Measurements from ENCODE around the gene ZNF385A. TPM values are rescaled to one million over a fixed set of nuclear protein-coding genes. Genes with fewer than 3 reads are reported as not detected.
A peak's percentile ranks its signal among the peaks of the same experiment; 100 is the strongest.

Gene ZNF385A
- total RNA-seq, 1 experiment from 2014 or later: 9.5 TPM

GRCh38 chr12:54338698-54339296, 45.7 kb downstream of the ZNF385A start:
- BruUV-seq (replicated peaks): no TSS peak
- no peaks in the 10 kb centered on the region for H3K27me3 Mint-ChIP-seq (ENCODE audit: unreplicated experiment)
- H3K36me3 Mint-ChIP-seq (ENCODE audit: insufficient read depth, unreplicated experiment): peaks cover 33% of the 10 kb centered on the region
- CTCF ChIA-PET: interaction anchor here (1.3 kb wide), 1 partner anchor 34 kb away, joined by 3 read pairs; no protein-coding TSS in a partner anchor
- H3K4me1 Mint-ChIP-seq (ENCODE audit: low read depth, unreplicated experiment): no peaks in the 10 kb centered on the region
- intact Hi-C loops (cut with micrococcal nuclease; ENCODE audit: unreplicated experiment): no loop called here
- no peak overlapping the region for H3K27ac Mint-ChIP-seq (ENCODE audit: unreplicated experiment)
- no peaks in the 10 kb centered on the region for H3K9me3 Mint-ChIP-seq (ENCODE audit: low read depth, unreplicated experiment)
- no peak for DNase-seq
- no peak overlapping the region for H3K4me3 Mint-ChIP-seq (ENCODE audit: low read depth, unreplicated experiment)
- no peak for TF ChIP-seq CTCF (IDR thresholded peaks at IDR 0.05; ENCODE audit: unreplicated experiment)

GRCh38 chr12:54337854-54338650, 46.5 kb downstream of the ZNF385A start:
- no peak for TF ChIP-seq CTCF (IDR thresholded peaks at IDR 0.05; ENCODE audit: unreplicated experiment)
- Mint-ChIP-seq H3K4me3 (ENCODE audit: low read depth, unreplicated experiment) (no peak overlapping the region), H3K27ac (ENCODE audit: unreplicated experiment) (no peak overlapping the region), H3K4me1 (ENCODE audit: low read depth, unreplicated experiment) (no peaks in the 10 kb centered on the region), H3K27me3 (ENCODE audit: unreplicated experiment) (no peaks in the 10 kb centered on the region), H3K36me3 (ENCODE audit: insufficient read depth, unreplicated experiment) (peaks cover 26% of the 10 kb centered on the region), H3K9me3 (ENCODE audit: low read depth, unreplicated experiment) (no peaks in the 10 kb centered on the region)
- no TSS peak for BruUV-seq (replicated peaks)
- no peak for DNase-seq
- CTCF ChIA-PET: interaction anchor here (0.9 to 2.5 kb wide), 4 partner anchors 13 to 34 kb away, joined by 3 to 7 read pairs (median 5); partner anchors contain the start of gene COPZ1
- intact Hi-C loops (cut with micrococcal nuclease; ENCODE audit: unreplicated experiment): no loop called here

GRCh38 chr12:54337280-54337842, 47.2 kb downstream of the ZNF385A start:
- no peak for TF ChIP-seq CTCF (IDR thresholded peaks at IDR 0.05; ENCODE audit: unreplicated experiment)
- no peaks in the 10 kb centered on the region for H3K9me3 Mint-ChIP-seq (ENCODE audit: low read depth, unreplicated experiment)
- no peaks in the 10 kb centered on the region for H3K4me1 Mint-ChIP-seq (ENCODE audit: low read depth, unreplicated experiment)
- no peak for DNase-seq
- intact Hi-C loops (cut with micrococcal nuclease; ENCODE audit: unreplicated experiment): no loop called here
- CTCF ChIA-PET: interaction anchor here (0.6 to 2.5 kb wide), 5 partner anchors 13 to 44 kb away, joined by 3 to 7 read pairs (median 4); partner anchors contain the start of gene COPZ1
- H3K27ac Mint-ChIP-seq (ENCODE audit: unreplicated experiment): no peak overlapping the region
- peaks cover 19% of the 10 kb centered on the region for H3K36me3 Mint-ChIP-seq (ENCODE audit: insufficient read depth, unreplicated experiment)
- no peaks in the 10 kb centered on the region for H3K27me3 Mint-ChIP-seq (ENCODE audit: unreplicated experiment)
- BruUV-seq (replicated peaks): TSS peak; percentile 14
- H3K4me3 Mint-ChIP-seq (ENCODE audit: low read depth, unreplicated experiment): no peak overlapping the region

GRCh38 chr12:54333420-54334034, 51.0 kb downstream of the ZNF385A start:
- Mint-ChIP-seq H3K27me3 (ENCODE audit: unreplicated experiment) (no peaks in the 10 kb centered on the region), H3K9me3 (ENCODE audit: low read depth, unreplicated experiment) (no peaks in the 10 kb centered on the region), H3K36me3 (ENCODE audit: insufficient read depth, unreplicated experiment) (peaks cover 29% of the 10 kb centered on the region), H3K4me3 (ENCODE audit: low read depth, unreplicated experiment) (no peak overlapping the region), H3K4me1 (ENCODE audit: low read depth, unreplicated experiment) (peaks cover 25% of the 10 kb centered on the region), H3K27ac (ENCODE audit: unreplicated experiment) (no peak overlapping the region)
- no peak for DNase-seq
- TF ChIP-seq CTCF (IDR thresholded peaks at IDR 0.05; ENCODE audit: unreplicated experiment): no peak
- CTCF ChIA-PET: interaction anchor here (0.6 to 1.3 kb wide), 3 partner anchors 9 to 33 kb away, joined by 3 to 5 read pairs (median 3); partner anchors contain the start of genes COPZ1 and NFE2
- intact Hi-C loops (cut with micrococcal nuclease; ENCODE audit: unreplicated experiment): no loop called here
- BruUV-seq (replicated peaks): no TSS peak
